ENCODE data around the gene CWC27.

DNA sequence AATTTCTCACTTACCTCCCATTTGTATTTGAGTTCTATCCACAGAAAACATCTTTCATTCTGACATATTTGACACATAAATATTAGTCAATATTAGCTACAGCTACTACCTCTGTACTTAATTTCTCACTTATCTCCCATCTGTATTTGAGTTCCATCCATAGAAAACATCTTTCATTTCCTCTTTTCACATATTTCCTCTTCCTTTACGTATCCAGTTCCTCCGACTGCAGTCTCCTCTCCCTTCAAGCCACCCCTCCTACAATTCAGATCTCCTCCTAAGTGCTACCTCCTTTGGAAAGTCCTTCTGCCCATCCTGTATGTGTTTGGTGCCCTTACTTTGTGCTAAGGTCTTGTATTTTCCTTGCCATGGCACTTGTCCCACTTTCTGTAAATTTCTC lies 1.8 kb upstream of the CWC27 start:
- TF ChIP-seq POLR2AphosphoS2 (conservative IDR thresholded peaks at IDR 0.05; ENCODE audit: low read length) (no peak), RFX5 (IDR thresholded peaks at IDR 0.05) (no peak), ESRRA (IDR thresholded peaks at IDR 0.05; ENCODE audit: borderline replicate concordance, low read length) (no peak), POLR2A (IDR thresholded peaks at IDR 0.05; ENCODE audit: low read length) (no peak), EHMT2 (IDR thresholded peaks at IDR 0.05; ENCODE audit: low read depth) (no peak), SMC3 (IDR thresholded peaks at IDR 0.05) (no peak)
- TF ChIP-seq, protein P1, sequence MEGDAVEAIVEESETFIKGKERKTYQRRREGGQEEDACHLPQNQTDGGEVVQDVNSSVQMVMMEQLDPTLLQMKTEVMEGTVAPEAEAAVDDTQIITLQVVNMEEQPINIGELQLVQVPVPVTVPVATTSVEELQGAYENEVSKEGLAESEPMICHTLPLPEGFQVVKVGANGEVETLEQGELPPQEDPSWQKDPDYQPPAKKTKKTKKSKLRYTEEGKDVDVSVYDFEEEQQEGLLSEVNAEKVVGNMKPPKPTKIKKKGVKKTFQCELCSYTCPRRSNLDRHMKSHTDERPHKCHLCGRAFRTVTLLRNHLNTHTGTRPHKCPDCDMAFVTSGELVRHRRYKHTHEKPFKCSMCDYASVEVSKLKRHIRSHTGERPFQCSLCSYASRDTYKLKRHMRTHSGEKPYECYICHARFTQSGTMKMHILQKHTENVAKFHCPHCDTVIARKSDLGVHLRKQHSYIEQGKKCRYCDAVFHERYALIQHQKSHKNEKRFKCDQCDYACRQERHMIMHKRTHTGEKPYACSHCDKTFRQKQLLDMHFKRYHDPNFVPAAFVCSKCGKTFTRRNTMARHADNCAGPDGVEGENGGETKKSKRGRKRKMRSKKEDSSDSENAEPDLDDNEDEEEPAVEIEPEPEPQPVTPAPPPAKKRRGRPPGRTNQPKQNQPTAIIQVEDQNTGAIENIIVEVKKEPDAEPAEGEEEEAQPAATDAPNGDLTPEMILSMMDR (IDR thresholded peaks at IDR 0.05): no peak
- TF ChIP-seq, protein P2, sequence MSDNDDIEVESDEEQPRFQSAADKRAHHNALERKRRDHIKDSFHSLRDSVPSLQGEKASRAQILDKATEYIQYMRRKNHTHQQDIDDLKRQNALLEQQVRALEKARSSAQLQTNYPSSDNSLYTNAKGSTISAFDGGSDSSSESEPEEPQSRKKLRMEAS (IDR thresholded peaks at IDR 0.05): no peak
- TF ChIP-seq, protein P3, sequence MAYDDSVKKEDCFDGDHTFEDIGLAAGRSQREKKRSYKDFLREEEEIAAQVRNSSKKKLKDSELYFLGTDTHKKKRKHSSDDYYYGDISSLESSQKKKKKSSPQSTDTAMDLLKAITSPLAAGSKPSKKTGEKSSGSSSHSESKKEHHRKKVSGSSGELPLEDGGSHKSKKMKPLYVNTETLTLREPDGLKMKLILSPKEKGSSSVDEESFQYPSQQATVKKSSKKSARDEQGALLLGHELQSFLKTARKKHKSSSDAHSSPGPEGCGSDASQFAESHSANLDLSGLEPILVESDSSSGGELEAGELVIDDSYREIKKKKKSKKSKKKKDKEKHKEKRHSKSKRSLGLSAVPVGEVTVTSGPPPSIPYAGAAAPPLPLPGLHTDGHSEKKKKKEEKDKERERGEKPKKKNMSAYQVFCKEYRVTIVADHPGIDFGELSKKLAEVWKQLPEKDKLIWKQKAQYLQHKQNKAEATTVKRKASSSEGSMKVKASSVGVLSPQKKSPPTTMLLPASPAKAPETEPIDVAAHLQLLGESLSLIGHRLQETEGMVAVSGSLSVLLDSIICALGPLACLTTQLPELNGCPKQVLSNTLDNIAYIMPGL (CRISPR knock-in tag; IDR thresholded peaks at IDR 0.05; ENCODE audit: borderline replicate concordance): no peak
- TF ChIP-seq, protein P4, sequence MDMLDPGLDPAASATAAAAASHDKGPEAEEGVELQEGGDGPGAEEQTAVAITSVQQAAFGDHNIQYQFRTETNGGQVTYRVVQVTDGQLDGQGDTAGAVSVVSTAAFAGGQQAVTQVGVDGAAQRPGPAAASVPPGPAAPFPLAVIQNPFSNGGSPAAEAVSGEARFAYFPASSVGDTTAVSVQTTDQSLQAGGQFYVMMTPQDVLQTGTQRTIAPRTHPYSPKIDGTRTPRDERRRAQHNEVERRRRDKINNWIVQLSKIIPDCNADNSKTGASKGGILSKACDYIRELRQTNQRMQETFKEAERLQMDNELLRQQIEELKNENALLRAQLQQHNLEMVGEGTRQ (IDR thresholded peaks at IDR 0.05): no peak
- TF ChIP-seq, protein P5, sequence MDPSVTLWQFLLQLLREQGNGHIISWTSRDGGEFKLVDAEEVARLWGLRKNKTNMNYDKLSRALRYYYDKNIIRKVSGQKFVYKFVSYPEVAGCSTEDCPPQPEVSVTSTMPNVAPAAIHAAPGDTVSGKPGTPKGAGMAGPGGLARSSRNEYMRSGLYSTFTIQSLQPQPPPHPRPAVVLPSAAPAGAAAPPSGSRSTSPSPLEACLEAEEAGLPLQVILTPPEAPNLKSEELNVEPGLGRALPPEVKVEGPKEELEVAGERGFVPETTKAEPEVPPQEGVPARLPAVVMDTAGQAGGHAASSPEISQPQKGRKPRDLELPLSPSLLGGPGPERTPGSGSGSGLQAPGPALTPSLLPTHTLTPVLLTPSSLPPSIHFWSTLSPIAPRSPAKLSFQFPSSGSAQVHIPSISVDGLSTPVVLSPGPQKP (IDR thresholded peaks at IDR 0.05; ENCODE audit: low read depth, low read length): no peak
